HG03066 (cell line): ENCODE data around the gene FADS6.
"Not testable (repeated sequence)": the region's sequence is repeated elsewhere in the genome, so short reads cannot be mapped to it uniquely, and the experiment has no call there.

Experiments used
- ATAC-seq: cut with Tn5 transposase; IDR thresholded peaks from one replicate; pipeline ENCODE4 v1.9.1; 2021; ENCODE audit warnings: low read depth; ENCODE audit not compliant: unreplicated experiment

The FADS6 gene

DNA sequence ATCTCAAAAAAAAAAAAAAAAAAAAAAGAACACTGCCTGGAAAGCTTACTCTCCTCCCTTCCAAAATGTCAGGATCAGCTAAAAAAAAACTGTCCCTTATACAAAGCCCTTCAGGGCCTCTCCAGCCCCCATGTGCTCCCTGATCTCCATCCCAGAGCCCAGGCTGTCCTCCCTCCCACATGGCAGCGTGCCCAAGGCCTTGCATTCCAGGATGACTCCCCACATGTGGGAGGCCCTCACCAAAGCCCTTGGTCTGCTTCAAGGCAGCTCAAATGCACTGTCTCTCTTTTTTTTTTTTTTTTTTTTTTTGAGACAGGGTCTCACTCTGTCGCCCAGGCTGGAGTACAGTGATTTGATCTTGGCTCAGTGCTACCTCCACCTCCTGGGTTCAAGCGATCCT lies 22.9 kb downstream of the FADS6 start:
- ATAC-seq: no peak

DNA sequence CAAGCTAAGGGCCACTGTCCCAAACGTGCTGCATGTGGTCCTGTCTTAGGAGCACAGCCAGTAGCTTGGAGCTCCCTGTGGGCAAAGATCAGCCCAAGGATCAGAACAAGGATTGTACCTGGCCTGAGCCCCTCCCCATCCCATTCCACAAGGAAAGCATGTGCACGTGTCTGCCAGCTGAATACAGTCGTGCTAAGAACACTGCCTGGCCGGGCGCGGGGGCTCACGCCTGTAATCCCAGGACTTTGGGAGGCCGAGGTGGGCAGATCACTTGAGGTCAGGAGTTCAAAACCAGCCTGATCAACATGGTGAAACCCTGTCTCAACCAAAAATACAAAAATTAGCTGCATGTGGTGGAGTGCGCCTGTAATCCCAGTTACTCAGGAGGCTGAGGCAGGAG lies 23.4 kb downstream of the FADS6 start:
- not testable (repeated sequence) for ATAC-seq

DNA sequence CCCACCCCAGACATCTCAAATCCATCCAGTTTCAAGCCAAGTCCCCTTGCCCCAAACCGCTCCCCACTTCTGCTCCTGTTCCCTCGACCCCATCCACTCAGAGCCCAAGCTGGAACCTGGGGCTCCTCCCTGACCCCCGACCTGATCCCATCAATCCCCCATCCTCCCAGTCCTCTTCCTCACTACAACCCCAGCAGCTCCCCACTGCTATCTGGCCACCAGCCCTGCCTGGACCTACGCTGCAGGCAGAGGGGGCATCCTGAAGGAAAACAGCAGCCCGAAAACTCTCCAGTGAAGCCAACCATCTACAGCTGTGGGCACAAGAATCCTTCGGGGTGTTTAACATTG lies 24.6 kb downstream of the FADS6 start:
- ATAC-seq: no peak

DNA sequence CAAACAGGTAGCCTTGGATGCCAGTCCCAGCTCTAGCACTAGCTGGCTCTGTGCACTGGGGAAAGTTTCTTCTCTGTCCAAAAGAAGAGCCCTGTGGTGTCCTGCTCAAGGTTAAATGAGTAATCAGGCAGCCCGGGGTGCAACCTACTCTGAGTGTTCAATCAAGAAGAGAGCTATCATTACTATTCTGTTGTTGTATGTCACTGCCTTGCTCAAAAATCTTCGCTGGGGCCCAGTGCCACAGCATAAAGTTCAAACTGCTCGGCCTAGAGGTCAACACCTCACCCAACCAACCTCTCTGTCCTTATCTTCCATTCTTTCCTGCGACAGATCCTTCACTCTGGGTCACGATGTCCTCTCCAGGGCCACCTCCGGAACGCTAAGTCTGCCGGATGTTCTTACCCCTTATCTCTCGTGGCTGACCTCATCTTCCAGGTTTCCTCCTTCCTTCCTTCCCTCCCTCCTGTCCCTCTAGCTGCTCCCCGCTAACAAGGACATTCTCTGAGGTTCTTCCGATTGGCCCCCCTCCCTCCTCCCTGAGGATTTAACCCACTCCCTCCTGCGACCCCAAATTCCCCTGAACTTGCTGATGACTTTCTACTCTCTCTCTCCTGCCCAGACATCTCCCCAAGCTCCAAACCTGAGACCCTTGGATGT lies 25.1 kb downstream of the FADS6 start:
- ATAC-seq: no peak

DNA sequence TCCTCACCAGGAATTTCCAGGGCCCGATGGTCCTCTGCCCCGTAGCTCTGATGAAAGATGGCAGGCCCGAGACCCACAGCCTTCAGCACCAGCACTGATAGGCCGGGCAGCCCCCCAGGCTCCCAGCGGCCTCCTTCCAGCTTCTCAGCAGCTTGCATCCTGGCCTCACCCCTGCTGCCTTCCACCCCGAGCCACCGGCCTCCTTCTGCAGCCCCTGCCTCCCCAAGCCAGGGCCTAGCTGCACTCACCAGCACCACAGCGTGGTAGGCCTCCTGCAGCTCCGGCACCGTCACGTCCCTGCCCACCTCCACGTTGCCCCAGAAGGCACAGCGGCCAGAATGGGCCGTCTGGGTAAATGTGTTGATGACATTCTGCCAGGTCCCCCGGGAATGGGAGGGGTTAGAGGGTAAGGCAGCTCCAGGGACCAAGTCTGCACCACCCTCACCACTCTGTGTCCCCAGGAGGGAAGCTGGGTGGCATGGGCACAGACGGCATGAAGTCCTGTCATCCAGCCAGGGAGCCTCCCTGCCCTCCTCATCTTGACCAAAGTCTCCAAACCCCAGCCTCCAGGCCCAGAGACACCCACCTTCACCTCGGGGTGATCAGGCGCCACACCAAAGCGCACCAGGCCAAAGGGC lies 27.1 kb downstream of the FADS6 start:
- no peak for ATAC-seq

DNA sequence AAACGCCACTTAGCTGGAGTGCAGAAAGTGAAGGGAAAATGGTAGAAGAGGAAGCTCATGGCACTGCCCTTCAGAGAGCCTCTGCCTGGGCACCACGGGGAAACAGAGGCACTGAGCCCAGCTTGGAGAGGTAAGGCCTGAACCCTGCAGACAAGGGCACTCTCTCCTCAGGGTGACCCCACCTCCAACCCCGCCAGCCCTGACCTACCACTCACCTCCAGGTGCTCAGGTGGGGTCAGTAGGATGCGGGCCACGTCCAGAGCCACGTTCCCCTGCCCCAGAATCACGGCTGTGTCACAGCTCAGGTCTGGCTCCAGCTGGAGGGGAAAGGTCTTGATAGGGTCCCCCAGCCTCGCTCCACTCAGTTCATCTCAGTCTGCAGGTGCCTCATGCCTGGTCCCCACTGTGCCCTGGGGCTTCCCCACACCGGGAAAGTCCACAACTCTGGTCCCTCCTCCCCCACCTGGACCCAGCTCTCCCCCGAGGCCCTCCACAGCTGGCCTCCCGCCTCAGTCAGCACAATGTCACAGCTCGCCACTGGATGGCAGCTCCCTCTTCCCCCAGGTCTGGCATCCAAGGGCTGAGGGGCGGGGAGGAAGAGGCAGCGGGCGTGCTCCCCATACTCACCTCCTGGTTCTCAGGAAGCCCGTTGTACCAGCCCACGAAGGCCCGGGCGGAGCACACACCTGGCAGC lies 27.8 kb downstream of the FADS6 start:
- ATAC-seq: no peak

DNA sequence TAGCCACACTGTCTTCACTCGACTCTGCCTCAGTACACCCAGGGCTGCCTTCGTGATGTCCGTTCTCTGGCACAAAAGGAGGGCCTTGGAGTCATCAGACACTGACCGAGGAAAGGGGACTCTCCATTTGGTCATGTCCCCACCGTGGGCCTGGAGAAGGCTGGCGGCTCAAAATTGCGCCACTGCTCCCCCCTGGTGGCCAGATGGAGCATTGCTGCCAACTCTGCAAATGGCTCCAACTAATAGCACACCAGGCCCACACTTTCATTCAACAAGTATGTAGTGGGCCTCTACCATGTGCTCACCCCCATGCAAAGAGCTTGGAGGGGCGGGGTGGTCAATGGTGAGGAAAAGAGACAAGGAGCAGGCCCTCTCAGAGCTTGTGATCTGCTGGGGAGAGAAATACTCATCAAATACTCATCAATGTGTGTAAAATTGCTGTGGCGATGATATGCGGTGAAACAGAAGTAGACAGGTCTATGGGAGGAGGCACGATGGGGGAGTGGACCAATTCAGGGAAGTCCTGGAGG lies 28.5 kb downstream of the FADS6 start:
- no peak for ATAC-seq

DNA sequence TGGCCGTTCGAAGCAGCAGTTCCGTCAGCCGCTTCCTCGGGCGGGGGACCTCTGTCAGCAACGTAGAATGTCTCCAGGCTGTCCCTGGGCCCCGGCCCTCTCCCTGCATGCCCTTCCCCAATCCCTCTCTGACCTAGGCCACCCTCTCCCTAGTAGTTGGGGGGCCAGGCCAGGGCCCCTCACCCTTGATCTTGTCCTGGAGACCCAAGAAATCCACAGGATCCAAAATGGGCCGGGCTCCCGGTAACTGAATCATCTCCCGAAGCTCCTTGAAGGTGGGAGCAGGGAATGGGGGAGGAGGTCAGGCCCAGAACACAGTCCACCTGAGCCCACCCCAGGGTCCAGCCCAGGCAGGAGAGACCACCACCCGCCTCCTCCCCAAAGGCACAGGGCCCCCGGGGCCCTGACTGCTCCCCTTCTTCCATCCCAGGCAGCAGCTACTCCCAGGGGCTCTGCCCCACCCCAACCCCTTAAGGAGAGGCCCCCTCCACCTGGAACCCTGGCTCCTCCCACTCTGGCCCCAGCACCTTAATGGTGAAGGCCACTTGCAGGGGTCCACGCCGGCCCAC lies 29.1 kb downstream of the FADS6 start:
- ATAC-seq: no peak

DNA sequence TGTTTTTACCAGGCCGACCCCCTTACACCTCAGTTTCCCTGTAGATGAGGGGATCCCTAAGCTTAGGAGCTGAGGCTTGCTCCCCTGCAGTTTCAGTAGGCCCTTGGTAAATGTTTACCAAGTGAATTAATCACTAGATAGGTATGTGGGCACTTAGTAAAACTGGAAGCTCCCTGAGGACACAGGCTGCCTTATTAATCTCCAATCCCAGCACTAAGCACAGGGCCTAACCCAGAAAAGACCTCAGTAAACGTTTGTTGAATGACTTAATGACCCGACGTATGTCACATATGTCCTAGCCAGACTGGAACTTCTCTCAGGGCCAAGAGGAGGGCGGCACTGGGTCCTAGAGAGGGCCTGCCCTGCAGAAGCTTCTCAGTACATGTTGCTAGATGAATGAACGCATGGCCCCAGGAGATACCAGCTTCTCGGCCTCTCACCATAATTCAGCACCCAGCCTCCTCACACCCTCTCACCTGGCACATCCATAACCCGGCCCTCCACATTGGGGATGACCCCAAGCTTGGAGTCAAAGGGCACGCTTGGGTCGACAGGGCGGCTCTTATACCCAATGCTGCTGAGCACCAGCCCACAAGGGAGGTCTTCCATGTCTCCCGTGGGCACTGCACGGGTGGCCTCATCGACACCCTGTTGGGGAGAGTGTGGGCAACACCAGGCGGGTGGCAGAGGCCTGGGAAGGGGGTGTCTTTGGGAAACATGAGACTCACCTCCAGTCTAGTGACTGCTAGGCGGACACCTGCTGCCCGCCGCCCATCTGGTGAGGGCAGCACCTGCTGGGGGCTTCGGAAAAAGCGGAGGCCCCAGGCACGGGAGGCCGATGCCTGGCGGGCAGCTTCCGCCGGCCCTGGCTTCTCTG lies 29.8 kb downstream of the FADS6 start:
- ATAC-seq: no peak

DNA sequence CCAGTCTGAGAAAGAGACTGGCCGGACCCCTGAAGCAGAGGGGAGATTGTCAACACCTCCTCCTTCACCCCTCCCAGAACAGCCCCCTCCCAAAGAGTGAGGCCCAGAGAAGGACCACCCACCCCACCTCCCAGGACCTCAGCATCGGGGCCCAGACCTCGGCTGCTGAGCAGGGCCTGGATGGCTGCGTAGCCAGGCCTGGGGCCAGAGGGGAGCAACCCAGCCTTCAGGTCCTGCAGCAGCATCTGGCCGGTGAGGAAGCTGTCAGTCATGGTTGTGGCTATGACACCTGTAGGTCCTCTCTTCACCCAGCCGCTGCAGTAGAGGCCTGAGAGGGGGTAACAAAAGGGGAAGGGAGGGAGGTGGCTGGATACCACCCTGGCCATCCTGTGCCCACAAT lies 30.5 kb downstream of the FADS6 start:
- no peak for ATAC-seq

DNA sequence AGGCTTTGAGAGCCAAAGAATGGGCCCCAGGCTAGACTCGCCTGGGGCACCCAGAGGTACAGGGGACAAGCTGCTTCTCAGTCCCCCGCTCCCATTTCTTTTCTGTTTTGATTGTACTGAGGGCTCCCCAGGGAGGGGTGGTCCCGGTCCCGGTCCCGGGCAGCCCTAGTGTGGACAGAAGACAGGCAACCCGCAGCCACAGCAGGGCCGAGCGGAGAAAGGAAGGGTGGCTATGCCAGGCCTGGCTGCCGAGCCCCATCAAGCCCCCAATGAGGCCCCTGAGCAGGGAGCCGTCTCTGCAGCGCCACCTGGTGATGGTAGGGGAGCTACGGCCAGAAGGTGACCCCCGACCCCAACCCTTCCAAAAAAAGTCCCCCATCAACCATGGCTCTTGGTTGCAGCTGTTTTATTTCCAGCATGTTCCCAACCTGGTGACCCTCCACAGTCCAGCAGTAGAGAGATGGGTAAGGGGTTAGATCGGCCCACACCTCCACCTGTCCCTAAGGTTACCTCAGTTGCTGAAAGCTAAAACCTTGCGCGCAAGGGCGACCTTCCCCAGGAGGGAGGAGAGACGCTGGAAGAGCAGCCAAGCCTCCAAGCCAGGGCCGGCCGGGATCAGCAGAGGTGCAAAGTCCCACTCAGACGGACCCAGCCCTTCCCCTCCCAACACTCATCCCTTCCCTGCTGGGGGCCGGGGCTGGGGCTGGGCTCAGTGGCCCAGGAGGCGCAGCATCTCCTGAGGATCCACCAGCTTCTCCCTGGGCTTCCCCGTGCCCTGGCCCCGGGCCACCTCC lies 31.1 kb downstream of the FADS6 start:
- no peak for ATAC-seq

DNA sequence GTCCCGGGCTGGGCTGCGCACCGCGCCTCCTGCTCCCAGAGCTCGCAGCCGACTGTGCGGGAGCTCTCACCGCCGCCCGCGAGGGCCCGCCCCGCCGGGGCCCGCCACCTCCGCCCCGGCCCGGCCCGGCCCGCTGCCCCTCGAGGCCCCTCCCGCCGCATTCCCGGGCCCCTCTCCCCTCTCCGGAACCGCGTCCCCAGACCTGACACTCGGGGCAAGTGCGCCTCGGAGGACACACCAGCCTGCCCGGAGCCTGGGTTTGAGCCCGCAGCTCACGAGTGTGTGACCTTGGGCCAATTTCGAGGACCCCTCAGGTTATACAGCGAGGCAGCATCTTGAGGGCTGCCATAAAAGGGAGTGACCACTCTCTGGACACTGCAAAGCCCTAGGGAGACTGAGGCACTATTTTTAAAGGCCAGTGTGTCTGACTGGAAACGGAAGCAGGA lies 31.7 kb downstream of the FADS6 start:
- no peak for ATAC-seq

DNA sequence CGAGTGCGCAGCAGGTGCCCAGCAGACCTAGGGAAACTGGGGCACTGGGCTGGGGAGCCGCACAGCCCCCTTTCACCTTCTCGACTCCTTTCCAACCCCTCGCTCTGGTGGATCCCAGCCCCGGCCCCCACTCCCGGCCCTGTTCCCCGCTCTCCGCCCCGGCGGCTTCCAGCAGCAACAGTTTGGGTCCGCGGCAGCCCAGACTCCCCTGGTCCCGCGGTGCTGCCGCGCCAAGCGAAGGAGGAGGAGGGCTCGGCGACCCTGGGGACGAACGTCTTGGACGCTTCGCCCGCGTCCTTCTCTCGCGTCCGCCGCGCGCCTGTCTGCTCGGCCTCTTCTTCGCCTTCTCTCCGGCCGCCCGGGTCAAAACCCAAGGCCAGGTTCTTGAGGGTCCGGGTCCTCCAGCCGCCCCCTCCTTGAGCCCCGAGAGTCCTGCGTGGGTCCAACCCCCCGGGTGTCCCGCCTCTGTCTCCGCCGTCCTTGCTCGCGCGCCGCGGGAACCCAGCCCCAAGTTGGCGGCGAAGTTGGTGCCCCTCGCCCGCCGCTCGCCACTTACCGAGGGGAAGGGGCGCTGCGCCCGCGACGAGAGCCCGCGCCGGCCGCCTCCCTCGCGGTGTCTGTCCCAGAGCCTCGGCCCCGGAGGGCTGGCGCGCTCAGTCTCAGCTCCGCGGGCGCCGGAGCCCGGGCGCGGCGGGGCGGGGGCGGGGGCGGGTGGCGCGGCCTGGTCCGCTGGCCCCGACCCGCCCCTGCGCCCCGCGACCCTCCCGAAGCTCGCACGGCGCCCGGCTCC lies 32.4 kb downstream of the FADS6 start:
- ATAC-seq: no peak

DNA sequence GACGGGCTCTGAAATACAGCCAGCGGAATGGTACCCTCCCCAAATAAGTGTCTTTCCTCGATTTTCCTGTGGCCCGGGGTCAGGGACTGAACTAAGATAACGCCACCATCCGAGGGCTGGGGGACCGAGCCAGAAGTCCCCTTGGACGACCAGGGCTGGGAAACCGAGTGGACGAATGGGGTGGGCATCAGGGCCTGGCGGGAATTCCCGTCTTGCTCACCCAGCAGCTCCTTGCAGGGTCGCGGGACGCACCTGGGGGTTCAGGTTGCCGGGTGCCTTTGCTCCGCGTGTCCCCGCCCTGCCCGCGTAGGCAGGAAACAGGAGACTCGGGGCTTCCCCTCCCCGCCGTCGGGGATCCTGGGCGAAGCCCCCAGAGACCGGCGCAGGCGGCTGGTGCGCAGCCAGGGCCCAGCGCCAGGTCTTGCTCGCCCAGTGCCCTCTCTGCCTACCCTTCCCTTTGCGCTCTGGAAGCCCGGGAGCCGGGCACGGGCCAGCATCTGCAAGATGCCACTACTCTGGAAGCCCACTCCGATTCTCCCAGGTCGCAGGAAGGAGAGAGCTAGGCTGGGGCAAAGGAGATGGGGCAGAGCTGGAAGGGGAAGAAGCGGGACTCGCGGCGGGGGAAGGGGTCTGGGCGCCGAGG lies 33.1 kb downstream of the FADS6 start:
- ATAC-seq: no peak

DNA sequence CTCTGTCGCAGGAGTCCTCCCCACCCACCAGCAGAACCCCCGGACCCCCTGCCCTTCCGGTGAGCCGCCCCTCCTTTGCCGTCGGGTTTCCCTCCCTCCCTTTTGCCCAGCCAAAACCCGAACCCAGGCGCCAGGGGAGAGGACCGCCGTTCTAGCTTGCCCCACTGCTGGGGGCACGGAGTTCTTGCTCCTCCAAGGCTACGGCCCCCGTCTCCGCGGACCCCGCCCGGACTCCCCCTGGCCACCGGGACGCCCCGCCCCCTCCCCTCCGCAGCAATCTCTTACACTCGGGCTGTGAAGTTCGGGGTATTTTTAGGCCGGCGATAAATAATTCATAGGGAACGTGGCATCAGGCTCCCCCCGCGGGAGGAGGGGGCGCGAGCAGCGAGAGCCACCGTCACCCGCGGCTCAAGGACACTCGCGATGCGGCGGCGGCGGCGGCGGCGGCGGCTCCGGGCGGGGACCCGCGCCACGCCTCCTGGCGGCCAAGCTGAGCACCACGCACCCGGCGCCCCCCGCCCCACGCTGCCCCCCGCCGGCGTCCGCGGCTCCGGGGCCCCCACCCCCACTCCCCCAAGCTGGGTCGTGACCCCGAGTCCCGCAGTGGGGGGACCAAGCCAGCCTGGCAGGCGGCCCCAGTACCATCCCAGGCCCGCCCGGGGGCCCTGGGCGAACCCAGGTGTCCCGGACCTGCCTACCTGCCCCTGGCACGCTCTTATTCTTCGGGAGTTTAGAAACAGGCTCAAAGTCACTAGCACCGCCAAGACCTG lies 33.8 kb downstream of the FADS6 start, which contains the start of gene GRIN2C:
Gene GRIN2C (minus strand): TSS at position 427 of the 770 bp plus-strand sequence. CDS start 4,793 bp downstream, outside the sequence.
- no peak for ATAC-seq

DNA sequence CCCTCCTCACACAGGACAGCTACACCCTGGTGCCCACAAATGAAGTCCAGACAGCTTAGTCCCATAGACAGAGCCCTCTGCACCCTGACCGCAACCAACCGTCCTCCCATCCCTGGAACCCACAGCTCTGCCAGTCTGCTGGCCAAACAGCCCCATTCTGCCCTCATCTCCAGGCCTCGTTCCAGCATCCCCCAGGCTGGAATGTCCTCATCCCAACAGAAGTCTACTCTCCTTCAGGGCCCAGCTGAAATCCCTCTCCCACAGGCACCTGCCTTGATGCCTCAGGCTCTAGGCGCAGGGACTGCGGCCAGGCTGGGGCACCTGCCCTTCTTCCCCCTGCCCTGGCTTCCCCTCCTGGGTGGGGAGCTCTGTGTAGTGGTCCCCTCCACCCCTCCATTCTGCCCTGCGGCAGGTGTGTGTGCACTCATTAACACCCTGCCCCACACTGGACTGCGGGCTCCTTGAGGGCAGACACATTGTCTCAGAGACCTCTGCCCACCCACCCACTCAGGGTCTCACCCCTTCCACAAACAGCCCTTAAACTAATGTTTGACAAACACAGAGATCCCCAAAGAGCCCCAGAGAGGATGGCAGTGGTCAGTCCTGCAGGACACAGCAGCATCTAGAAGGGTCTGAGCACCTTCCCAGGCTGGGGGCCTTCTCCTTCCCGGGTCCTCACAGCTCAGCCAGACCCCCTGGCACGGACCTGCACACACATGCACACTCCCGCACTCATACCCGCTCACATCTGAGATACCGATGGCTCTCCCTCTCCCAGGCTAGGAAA lies 34.6 kb downstream of the FADS6 start:
- no peak for ATAC-seq

DNA sequence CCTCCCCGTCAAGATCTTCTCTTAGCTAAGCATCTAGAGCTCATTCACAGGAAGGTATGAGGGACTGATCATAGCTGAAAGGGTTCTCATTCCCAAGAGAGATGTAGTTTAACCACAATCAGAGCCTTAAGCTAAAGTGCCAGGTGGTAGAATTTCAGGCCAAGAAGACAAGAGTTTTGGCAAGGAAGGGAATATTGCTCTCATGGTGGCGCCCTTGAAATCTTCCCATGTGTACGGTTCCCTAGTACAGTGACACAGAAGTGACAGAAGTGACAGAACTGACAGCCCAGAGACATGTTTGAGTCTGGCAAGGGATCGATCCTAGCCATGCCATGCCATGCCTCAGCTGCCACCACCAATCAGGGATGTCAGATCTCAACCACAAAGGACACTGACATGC lies 36.2 kb downstream of the FADS6 start:
- no peak for ATAC-seq
